GM23338 (cell line): ENCODE data around the gene ANKRD66. TPM values are rescaled to one million over a fixed set of nuclear protein-coding genes. Genes with fewer than 3 reads are reported as not detected.

Experiments
- ATAC-seq: fragments of 200-7000 bp; cut with Tn5 transposase; 3 replicates; pipeline ENCODE4 v1.9.1; 2020
- DNase-seq: peaks from one replicate; pipeline ENCODE4 v3.0.0-alpha.2; 2015; ENCODE audit warnings: low spot score
- H2AFZ ChIP-seq: fragments of 200-600 bp; sonication (generic); 2 replicates; pipeline ENCODE4 v1.8.0; 2016; ENCODE audit warnings: antibody characterized with exemption, mild to moderate bottlenecking, moderate library complexity
- H3F3A ChIP-seq: fragments of 200-600 bp; sonication (generic); replicated peaks from 2 replicates; pipeline ENCODE4 v1.8.0; 2017; ENCODE audit warnings: antibody characterized with exemption, mixed run types, low read depth
- H3K27ac ChIP-seq: fragments of 200-600 bp; sonication (generic); 2 replicates; pipeline ENCODE4 v1.6.1; 2016; ENCODE audit warnings: low read depth
- H3K27me3 ChIP-seq: fragments of 200-600 bp; sonication (generic); 2 replicates; pipeline ENCODE4 v1.8.0; 2016; ENCODE audit warnings: mild to moderate bottlenecking, mixed run types, moderate library complexity; ENCODE audit not compliant: insufficient read depth
- H3K36me3 ChIP-seq: fragments of 200-600 bp; sonication (generic); 2 replicates; pipeline ENCODE4 v1.8.0; 2016; ENCODE audit warnings: mild to moderate bottlenecking; ENCODE audit not compliant: insufficient read depth
- H3K4me1 ChIP-seq: fragments of 200-600 bp; sonication (generic); 2 replicates; pipeline ENCODE4 v1.8.0; 2016; ENCODE audit warnings: mild to moderate bottlenecking, moderate library complexity; ENCODE audit not compliant: insufficient read depth
- H3K4me2 ChIP-seq: fragments of 200-600 bp; sonication (generic); 2 replicates; pipeline ENCODE4 v1.7.1; 2017; ENCODE audit warnings: mixed run types
- H3K4me3 ChIP-seq: fragments of 200-600 bp; sonication (generic); 2 replicates; pipeline ENCODE4 v1.6.1; 2016; ENCODE audit warnings: mixed run types
- H3K79me2 ChIP-seq: fragments of 200-600 bp; sonication (generic); replicated peaks from 2 replicates; pipeline ENCODE4 v1.8.0; 2017; ENCODE audit warnings: mild to moderate bottlenecking; ENCODE audit not compliant: insufficient read depth
- H3K9me2 ChIP-seq: fragments of 200-600 bp; sonication (generic); 2 replicates; pipeline ENCODE4 v1.8.0; 2017; ENCODE audit not compliant: insufficient read depth
- H4K20me1 ChIP-seq: fragments of 200-600 bp; sonication (generic); replicated peaks from 2 replicates; pipeline ENCODE4 v1.8.0; 2017; ENCODE audit warnings: mild to moderate bottlenecking; ENCODE audit not compliant: insufficient read depth
- H3K27ac Mint-ChIP-seq: 2 replicates; pipeline ENCODE4 v1.8.0; 2020; ENCODE audit warnings: inconsistent platforms, mild to moderate bottlenecking, moderate library complexity, mixed read lengths
- H3K27me3 Mint-ChIP-seq: 3 replicates; pipeline ENCODE4 v1.8.0; 2022; ENCODE audit warnings: low read depth, mild to moderate bottlenecking, moderate library complexity, mixed read lengths, inconsistent platforms; ENCODE audit not compliant: insufficient read depth, poor library complexity
- H3K36me3 Mint-ChIP-seq: 3 replicates; pipeline ENCODE4 v1.8.0; 2021; ENCODE audit warnings: low read depth, mild to moderate bottlenecking, inconsistent platforms, moderate library complexity, mixed read lengths
- H3K4me1 Mint-ChIP-seq: 3 replicates; pipeline ENCODE4 v1.8.0; 2020; ENCODE audit warnings: mild to moderate bottlenecking, inconsistent platforms, mixed read lengths
- H3K4me3 Mint-ChIP-seq: 3 replicates; pipeline ENCODE4 v1.8.0; 2021; ENCODE audit warnings: moderate library complexity, mild to moderate bottlenecking, inconsistent platforms, mixed read lengths
- H3K9me3 Mint-ChIP-seq: 3 replicates; pipeline ENCODE4 v1.8.0; 2020; ENCODE audit warnings: moderate library complexity, mild to moderate bottlenecking, inconsistent platforms, mixed read lengths
- CREB1 ChIP-seq: fragments of 250-450 bp; sonication (Bioruptor Pico); IDR thresholded peaks from 2 replicates; pipeline ENCODE4 v1.5.0; 2020; ENCODE audit warnings: low read depth, mild to moderate bottlenecking, moderate library complexity
- CTCF ChIP-seq, 2 experiments: fragments of 200-600 bp in 1 of 2; sonication (generic) in 1 of 2; conservative IDR thresholded peaks; 2 replicates each; pipeline versions ENCODE4 v1.5.1 to v1.6.1; 2016 to 2017; ENCODE audit warnings: antibody characterized with exemption in 2 of 2, low read depth in 2 of 2, mild to moderate bottlenecking in 2 of 2, moderate library complexity in 1 of 2
- ETS1 ChIP-seq: IDR thresholded peaks from 2 replicates; pipeline ENCODE4 v1.6.1; 2016; ENCODE audit warnings: antibody characterized with exemption
- EZH2phosphoT487 ChIP-seq: fragments of 200-600 bp; sonication (generic); IDR thresholded peaks from one replicate; pipeline ENCODE4 v1.8.1; 2018; ENCODE audit warnings: antibody characterized with exemption; ENCODE audit not compliant: unreplicated experiment
- JUNB ChIP-seq: IDR thresholded peaks from one replicate; pipeline ENCODE4 v1.6.1; 2016; ENCODE audit warnings: antibody characterized with exemption; ENCODE audit not compliant: unreplicated experiment
- STAT1 ChIP-seq: IDR thresholded peaks from one replicate; pipeline ENCODE4 v1.6.1; 2016; ENCODE audit warnings: antibody characterized with exemption; ENCODE audit not compliant: unreplicated experiment
- ZNF114 ChIP-seq: fragments of 250-450 bp; sonication (Bioruptor Pico); IDR thresholded peaks from 2 replicates; pipeline ENCODE4 v1.5.0; 2020; ENCODE audit warnings: mild to moderate bottlenecking, moderate library complexity
- ZNF331 ChIP-seq: fragments of 250-450 bp; sonication (Bioruptor Pico); IDR thresholded peaks from 2 replicates; pipeline ENCODE4 v1.5.0; 2020; ENCODE audit warnings: low read depth, mild to moderate bottlenecking, moderate library complexity
- polyA plus RNA-seq: library from polyadenylated mRNA; unstranded; fragments of >200 nt; fragmentation: Nextera tagmentation; extraction: Ambion mirVana; gene quantifications from 2 replicates; pipeline ENCODE4 v1.2.1, GENCODE V29; 2016
- total RNA-seq: library from RNA; depleted of rRNA; stranded (reverse); fragments of >200 nt; shearing (Covaris generic); gene quantifications from 2 replicates; pipeline ENCODE4 v1.2.3, GENCODE V29; 2014
- TF ChIP-seq, protein P1 (sequence below): fragments of 250-450 bp; sonication (Bioruptor Pico); IDR thresholded peaks from 2 replicates; pipeline ENCODE4 v1.5.0; 2020; ENCODE audit warnings: mild to moderate bottlenecking, moderate library complexity
- TF ChIP-seq, protein P2 (sequence below): IDR thresholded peaks from one replicate; pipeline ENCODE4 v1.6.1; 2018; ENCODE audit warnings: antibody characterized with exemption; ENCODE audit not compliant: unreplicated experiment

The ANKRD66 gene
- total and polyA plus RNA-seq, 2 experiments from 2014 or later, result not detected

- H3K27ac Mint-ChIP-seq, result no peak overlapping the region
- no peaks in the 10 kb centered on the region for H3F3A ChIP-seq
- no peak overlapping the region for H2AFZ ChIP-seq
- no peaks in the 10 kb centered on the region for H3K4me1 ChIP-seq
- H3K79me2 ChIP-seq, result no peaks in the 10 kb centered on the region
- no peaks in the 10 kb centered on the region for H3K9me2 ChIP-seq
- no peaks in the 10 kb centered on the region for H3K36me3 Mint-ChIP-seq
- H4K20me1 ChIP-seq, result no peaks in the 10 kb centered on the region
- no peaks in the 10 kb centered on the region for H3K36me3 ChIP-seq
- H3K27ac ChIP-seq, result no peak overlapping the region
- no peaks in the 10 kb centered on the region for H3K4me1 Mint-ChIP-seq
- TF ChIP-seq ETS1 (no peak), ZNF114 (CRISPR knock-in tag) (no peak), ZNF331 (no peak), JUNB (no peak), EZH2phosphoT487 (no peak), STAT1 (no peak), CREB1 (CRISPR knock-in tag) (no peak), CTCF (conservative IDR thresholded peaks at IDR 0.05; ENCODE audit: low read depth in 2 of 2) (no peak)
- TF ChIP-seq, protein P1, sequence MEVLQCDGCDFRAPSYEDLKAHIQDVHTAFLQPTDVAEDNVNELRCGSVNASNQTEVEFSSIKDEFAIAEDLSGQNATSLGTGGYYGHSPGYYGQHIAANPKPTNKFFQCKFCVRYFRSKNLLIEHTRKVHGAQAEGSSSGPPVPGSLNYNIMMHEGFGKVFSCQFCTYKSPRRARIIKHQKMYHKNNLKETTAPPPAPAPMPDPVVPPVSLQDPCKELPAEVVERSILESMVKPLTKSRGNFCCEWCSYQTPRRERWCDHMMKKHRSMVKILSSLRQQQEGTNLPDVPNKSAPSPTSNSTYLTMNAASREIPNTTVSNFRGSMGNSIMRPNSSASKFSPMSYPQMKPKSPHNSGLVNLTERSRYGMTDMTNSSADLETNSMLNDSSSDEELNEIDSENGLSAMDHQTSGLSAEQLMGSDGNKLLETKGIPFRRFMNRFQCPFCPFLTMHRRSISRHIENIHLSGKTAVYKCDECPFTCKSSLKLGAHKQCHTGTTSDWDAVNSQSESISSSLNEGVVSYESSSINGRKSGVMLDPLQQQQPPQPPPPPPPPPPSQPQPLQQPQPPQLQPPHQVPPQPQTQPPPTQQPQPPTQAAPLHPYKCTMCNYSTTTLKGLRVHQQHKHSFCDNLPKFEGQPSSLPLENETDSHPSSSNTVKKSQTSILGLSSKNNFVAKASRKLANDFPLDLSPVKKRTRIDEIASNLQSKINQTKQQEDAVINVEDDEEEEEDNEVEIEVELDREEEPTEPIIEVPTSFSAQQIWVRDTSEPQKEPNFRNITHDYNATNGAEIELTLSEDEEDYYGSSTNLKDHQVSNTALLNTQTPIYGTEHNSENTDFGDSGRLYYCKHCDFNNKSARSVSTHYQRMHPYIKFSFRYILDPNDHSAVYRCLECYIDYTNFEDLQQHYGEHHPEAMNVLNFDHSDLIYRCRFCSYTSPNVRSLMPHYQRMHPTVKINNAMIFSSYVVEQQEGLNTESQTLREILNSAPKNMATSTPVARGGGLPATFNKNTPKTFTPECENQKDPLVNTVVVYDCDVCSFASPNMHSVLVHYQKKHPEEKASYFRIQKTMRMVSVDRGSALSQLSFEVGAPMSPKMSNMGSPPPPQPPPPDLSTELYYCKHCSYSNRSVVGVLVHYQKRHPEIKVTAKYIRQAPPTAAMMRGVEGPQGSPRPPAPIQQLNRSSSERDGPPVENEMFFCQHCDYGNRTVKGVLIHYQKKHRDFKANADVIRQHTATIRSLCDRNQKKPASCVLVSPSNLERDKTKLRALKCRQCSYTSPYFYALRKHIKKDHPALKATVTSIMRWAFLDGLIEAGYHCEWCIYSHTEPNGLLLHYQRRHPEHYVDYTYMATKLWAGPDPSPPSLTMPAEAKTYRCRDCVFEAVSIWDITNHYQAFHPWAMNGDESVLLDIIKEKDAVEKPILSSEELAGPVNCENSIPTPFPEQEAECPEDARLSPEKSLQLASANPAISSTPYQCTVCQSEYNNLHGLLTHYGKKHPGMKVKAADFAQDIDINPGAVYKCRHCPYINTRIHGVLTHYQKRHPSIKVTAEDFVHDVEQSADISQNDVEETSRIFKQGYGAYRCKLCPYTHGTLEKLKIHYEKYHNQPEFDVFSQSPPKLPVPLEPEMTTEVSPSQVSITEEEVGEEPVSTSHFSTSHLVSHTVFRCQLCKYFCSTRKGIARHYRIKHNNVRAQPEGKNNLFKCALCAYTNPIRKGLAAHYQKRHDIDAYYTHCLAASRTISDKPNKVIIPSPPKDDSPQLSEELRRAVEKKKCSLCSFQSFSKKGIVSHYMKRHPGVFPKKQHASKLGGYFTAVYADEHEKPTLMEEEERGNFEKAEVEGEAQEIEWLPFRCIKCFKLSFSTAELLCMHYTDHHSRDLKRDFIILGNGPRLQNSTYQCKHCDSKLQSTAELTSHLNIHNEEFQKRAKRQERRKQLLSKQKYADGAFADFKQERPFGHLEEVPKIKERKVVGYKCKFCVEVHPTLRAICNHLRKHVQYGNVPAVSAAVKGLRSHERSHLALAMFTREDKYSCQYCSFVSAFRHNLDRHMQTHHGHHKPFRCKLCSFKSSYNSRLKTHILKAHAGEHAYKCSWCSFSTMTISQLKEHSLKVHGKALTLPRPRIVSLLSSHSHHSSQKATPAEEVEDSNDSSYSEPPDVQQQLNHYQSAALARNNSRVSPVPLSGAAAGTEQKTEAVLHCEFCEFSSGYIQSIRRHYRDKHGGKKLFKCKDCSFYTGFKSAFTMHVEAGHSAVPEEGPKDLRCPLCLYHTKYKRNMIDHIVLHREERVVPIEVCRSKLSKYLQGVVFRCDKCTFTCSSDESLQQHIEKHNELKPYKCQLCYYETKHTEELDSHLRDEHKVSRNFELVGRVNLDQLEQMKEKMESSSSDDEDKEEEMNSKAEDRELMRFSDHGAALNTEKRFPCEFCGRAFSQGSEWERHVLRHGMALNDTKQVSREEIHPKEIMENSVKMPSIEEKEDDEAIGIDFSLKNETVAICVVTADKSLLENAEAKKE, result no peak
- TF ChIP-seq, protein P2, sequence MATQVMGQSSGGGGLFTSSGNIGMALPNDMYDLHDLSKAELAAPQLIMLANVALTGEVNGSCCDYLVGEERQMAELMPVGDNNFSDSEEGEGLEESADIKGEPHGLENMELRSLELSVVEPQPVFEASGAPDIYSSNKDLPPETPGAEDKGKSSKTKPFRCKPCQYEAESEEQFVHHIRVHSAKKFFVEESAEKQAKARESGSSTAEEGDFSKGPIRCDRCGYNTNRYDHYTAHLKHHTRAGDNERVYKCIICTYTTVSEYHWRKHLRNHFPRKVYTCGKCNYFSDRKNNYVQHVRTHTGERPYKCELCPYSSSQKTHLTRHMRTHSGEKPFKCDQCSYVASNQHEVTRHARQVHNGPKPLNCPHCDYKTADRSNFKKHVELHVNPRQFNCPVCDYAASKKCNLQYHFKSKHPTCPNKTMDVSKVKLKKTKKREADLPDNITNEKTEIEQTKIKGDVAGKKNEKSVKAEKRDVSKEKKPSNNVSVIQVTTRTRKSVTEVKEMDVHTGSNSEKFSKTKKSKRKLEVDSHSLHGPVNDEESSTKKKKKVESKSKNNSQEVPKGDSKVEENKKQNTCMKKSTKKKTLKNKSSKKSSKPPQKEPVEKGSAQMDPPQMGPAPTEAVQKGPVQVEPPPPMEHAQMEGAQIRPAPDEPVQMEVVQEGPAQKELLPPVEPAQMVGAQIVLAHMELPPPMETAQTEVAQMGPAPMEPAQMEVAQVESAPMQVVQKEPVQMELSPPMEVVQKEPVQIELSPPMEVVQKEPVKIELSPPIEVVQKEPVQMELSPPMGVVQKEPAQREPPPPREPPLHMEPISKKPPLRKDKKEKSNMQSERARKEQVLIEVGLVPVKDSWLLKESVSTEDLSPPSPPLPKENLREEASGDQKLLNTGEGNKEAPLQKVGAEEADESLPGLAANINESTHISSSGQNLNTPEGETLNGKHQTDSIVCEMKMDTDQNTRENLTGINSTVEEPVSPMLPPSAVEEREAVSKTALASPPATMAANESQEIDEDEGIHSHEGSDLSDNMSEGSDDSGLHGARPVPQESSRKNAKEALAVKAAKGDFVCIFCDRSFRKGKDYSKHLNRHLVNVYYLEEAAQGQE, result no peak
- ATAC-seq (no peak), DNase-seq (no peak)
- H3K4me3 ChIP-seq, result no peak overlapping the region
- no peak overlapping the region for H3K4me3 Mint-ChIP-seq
- no peaks in the 10 kb centered on the region for H3K9me3 Mint-ChIP-seq
- H3K27me3 ChIP-seq, result no peaks in the 10 kb centered on the region
- H3K4me2 ChIP-seq, result no peak overlapping the region
- H3K27me3 Mint-ChIP-seq, result no peaks in the 10 kb centered on the region
These were observed 35.2 kb upstream of the ANKRD66 start for GRCh38 chr6:46711491-46711890.
